ENCODE data around the gene FBXW8.

DNA sequence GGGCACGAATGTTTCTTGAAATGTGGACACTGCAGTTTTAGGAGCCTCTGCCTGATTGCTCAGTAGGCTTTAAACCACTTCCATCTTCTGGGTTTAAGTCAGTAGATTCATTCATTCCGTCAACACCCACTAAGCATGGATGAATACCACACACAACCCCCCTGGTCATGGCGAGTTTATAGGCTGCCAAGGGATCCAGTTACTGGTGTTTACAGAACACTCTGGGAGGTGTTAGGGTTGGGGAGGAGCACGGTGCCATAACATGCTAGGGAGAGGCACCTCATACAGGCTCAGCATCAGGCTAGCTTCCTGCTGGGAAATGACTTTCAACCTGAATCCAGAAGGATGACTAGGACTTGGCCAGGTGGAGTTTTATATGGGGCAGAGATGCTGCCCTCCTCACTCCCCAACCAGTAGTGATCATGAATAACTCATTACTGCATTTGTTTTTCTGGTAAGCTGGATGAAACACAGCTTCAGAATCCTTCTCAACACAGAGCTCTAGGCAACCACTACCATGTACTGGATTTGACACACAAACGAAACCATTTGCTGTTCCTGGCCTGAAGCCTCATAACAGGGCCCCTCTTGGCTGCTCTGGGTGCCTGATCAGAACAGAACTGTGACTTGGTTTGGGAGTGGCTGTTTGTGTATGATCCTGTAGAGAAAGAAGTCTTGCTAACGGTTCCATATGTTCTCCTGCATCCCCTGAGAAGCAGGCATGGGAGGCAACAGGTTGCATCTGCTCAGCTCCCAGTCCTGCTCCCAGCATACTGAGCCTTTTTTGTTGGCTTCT is 47.9 kb downstream of the FBXW8 start:
- TF ChIP-seq, protein P1, sequence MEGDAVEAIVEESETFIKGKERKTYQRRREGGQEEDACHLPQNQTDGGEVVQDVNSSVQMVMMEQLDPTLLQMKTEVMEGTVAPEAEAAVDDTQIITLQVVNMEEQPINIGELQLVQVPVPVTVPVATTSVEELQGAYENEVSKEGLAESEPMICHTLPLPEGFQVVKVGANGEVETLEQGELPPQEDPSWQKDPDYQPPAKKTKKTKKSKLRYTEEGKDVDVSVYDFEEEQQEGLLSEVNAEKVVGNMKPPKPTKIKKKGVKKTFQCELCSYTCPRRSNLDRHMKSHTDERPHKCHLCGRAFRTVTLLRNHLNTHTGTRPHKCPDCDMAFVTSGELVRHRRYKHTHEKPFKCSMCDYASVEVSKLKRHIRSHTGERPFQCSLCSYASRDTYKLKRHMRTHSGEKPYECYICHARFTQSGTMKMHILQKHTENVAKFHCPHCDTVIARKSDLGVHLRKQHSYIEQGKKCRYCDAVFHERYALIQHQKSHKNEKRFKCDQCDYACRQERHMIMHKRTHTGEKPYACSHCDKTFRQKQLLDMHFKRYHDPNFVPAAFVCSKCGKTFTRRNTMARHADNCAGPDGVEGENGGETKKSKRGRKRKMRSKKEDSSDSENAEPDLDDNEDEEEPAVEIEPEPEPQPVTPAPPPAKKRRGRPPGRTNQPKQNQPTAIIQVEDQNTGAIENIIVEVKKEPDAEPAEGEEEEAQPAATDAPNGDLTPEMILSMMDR (IDR thresholded peaks at IDR 0.05; ENCODE audit: low read length), result no peak
- TF ChIP-seq EZH2phosphoT487 (IDR thresholded peaks at IDR 0.05; ENCODE audit: low read length) (no peak), EZH2 (optimal IDR thresholded peaks at IDR 0.05; ENCODE audit: low read depth, low read length) (no peak)

All from MM.1S (cell line).